ENCODE measurements around the gene NLGN1. TPM values are rescaled to one million over a fixed set of nuclear protein-coding genes. Genes with fewer than 3 reads are reported as not detected.

The NLGN1 gene
- total and polyA plus RNA-seq, 2 experiments from 2014 or later, result 5.1 to 11.2 TPM

DNA sequence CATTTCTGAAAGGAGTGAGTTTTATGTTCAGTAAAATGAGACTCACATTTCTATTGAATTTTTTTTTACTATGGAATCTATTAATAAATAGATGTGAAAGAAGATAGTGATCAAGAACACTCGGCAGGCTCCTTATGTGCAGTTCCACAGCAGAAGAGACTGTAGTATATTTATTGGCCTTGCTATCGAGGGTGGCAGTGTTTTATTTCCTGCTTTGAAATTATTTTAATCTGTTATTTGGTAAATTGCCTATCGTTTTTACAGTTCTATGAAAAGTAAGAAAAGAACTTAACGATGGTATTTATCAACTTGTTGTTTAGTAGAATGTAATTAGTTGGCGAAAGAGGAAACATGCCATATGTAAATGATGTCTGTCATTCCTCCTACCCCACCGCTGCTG, 238.3 kb downstream of the NLGN1 start:
- no peaks in the 10 kb centered on the region for H4K20me1 ChIP-seq (ENCODE audit: insufficient read depth, poor library complexity, severe bottlenecking)
- no peaks in the 10 kb centered on the region for H3K9me2 ChIP-seq (replicated peaks; ENCODE audit: insufficient read depth)
- no peaks in the 10 kb centered on the region for H3K36me3 ChIP-seq (replicated peaks; ENCODE audit: insufficient read depth, low read depth)
- H3K4me2 ChIP-seq, result no peak overlapping the region
- H3K4me1 ChIP-seq (ENCODE audit: insufficient read depth), result no peaks in the 10 kb centered on the region
- H3K79me2 ChIP-seq, result no peaks in the 10 kb centered on the region
- DNase-seq (ENCODE audit: low spot score), result no peak
- no peaks in the 10 kb centered on the region for H3K27me3 ChIP-seq
- no peak overlapping the region for H3K4me3 ChIP-seq
- H2AFZ ChIP-seq, result no peak overlapping the region
- WGBS (ENCODE audit: low lambda C conversion rate, missing lambda C conversion rate), result 88% methylated on average over 6 of the region's 6 CpGs
- TF ChIP-seq EZH2 (IDR thresholded peaks at IDR 0.05; ENCODE audit: borderline replicate concordance) (no peak), EZH2phosphoT487 (IDR thresholded peaks at IDR 0.05; ENCODE audit: low read depth, severe bottlenecking, unreplicated experiment) (no peak)
- TF ChIP-seq, protein P1, sequence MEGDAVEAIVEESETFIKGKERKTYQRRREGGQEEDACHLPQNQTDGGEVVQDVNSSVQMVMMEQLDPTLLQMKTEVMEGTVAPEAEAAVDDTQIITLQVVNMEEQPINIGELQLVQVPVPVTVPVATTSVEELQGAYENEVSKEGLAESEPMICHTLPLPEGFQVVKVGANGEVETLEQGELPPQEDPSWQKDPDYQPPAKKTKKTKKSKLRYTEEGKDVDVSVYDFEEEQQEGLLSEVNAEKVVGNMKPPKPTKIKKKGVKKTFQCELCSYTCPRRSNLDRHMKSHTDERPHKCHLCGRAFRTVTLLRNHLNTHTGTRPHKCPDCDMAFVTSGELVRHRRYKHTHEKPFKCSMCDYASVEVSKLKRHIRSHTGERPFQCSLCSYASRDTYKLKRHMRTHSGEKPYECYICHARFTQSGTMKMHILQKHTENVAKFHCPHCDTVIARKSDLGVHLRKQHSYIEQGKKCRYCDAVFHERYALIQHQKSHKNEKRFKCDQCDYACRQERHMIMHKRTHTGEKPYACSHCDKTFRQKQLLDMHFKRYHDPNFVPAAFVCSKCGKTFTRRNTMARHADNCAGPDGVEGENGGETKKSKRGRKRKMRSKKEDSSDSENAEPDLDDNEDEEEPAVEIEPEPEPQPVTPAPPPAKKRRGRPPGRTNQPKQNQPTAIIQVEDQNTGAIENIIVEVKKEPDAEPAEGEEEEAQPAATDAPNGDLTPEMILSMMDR (IDR thresholded peaks at IDR 0.05; ENCODE audit: poor library complexity), result no peak
- no peak overlapping the region for H3K27ac ChIP-seq
- no peaks in the 10 kb centered on the region for H3K9me3 ChIP-seq (ENCODE audit: low read depth)

DNA sequence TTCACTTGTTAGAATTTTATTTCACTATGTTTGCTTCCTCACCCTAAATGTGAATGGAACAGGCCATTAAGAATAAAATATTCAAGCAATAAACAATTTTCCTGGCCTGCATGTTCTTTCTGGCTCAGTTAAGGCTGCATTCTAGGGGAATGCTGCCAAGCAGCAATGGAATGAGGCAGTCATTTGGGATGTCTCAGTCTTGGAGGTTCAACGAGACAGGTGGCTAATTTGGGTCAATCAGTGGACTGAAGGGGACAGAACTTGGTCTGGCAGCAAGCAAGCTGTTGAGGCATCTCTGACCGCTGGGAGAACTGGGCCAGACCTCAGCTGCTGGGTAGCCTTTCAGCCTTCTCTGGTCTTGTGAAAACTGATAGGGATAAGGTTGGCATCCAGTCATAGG, 241.6 kb downstream of the NLGN1 start:
- H3K9me2 ChIP-seq (replicated peaks; ENCODE audit: insufficient read depth), result no peaks in the 10 kb centered on the region
- H3K27ac ChIP-seq, result no peak overlapping the region
- no peak for DNase-seq (ENCODE audit: low spot score)
- 84% methylated on average over 2 of the region's 2 CpGs for WGBS (ENCODE audit: low lambda C conversion rate, missing lambda C conversion rate)
- no peak overlapping the region for H3K4me2 ChIP-seq
- no peaks in the 10 kb centered on the region for H3K79me2 ChIP-seq
- no peaks in the 10 kb centered on the region for H3K36me3 ChIP-seq (replicated peaks; ENCODE audit: insufficient read depth, low read depth)
- no peak overlapping the region for H3K4me3 ChIP-seq
- no peak overlapping the region for H2AFZ ChIP-seq
- H3K27me3 ChIP-seq, result no peaks in the 10 kb centered on the region
- no peaks in the 10 kb centered on the region for H3K4me1 ChIP-seq (ENCODE audit: insufficient read depth)
- H4K20me1 ChIP-seq (ENCODE audit: insufficient read depth, poor library complexity, severe bottlenecking), result no peaks in the 10 kb centered on the region
- no peak for TF ChIP-seq EZH2 (IDR thresholded peaks at IDR 0.05; ENCODE audit: borderline replicate concordance)
- TF ChIP-seq, protein P1 (IDR thresholded peaks at IDR 0.05; ENCODE audit: poor library complexity), result no peak
- no peaks in the 10 kb centered on the region for H3K9me3 ChIP-seq (ENCODE audit: low read depth)

DNA sequence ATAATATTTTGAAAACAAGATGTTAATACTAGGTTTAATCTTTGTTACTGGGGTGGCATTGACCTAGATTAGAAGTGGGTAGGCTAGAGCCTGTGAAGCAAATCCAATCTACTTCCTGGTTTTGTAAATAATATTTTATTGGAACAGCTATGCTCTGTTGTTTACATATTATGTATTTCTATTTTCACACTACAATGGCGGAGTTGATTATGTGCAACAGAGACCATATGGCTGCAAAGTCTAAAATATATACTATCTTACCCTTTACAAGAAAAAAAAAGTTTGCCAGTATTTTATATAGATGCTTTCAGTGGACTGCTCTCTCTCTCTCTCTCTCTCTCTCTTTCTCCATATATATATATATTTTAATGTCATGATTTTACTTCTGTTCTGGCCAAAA, 244.2 kb downstream of the NLGN1 start:
- Histone ChIP-seq H3K79me2 (no peaks in the 10 kb centered on the region), H3K4me2 (no peak overlapping the region), H4K20me1 (ENCODE audit: insufficient read depth, poor library complexity, severe bottlenecking) (no peaks in the 10 kb centered on the region), H3K27ac (no peak overlapping the region), H2AFZ (no peak overlapping the region), H3K9me3 (ENCODE audit: low read depth) (no peaks in the 10 kb centered on the region), H3K9me2 (replicated peaks; ENCODE audit: insufficient read depth) (no peaks in the 10 kb centered on the region), H3K4me1 (ENCODE audit: insufficient read depth) (no peaks in the 10 kb centered on the region), H3K4me3 (no peak overlapping the region), H3K27me3 (no peaks in the 10 kb centered on the region), H3K36me3 (replicated peaks; ENCODE audit: insufficient read depth, low read depth) (no peaks in the 10 kb centered on the region)
- DNase-seq (ENCODE audit: low spot score), result no peak
- WGBS (ENCODE audit: low lambda C conversion rate, missing lambda C conversion rate), result 96% methylated on average over 1 of the region's 1 CpG
- TF ChIP-seq, protein P1 (IDR thresholded peaks at IDR 0.05; ENCODE audit: poor library complexity), result no peak
- TF ChIP-seq EZH2phosphoT487 (IDR thresholded peaks at IDR 0.05; ENCODE audit: low read depth, severe bottlenecking, unreplicated experiment) (no peak), EZH2 (IDR thresholded peaks at IDR 0.05; ENCODE audit: borderline replicate concordance) (no peak)

Measured in hepatocyte (in vitro differentiated cells).